ENCODE data around the gene KLHL22. TPM values are rescaled to one million over a fixed set of nuclear protein-coding genes. Genes with fewer than 3 reads are reported as not detected.

KLHL22 gene
- total RNA-seq, 4 donors from 2014 or later = 14.0 to 23.8 (median 20.2) TPM

GRCh38 chr22:20536590-20537324 is 41.2 kb upstream of the KLHL22 start:
- intact Hi-C loops (cut with DNase I; ENCODE audit: low total_unique reads) = no loop called here

GRCh38 chr22:20533879-20534265 is 38.3 kb upstream of the KLHL22 start:
- 30 to 37% methylated on average over 3 of the region's 3 CpGs for WGBS, 2 donors
- DNase-seq (ENCODE audit: low spot score in 2 of 2) = no peak
- H3K4me3 ChIP-seq (ENCODE audit: low read depth, poor library complexity, severe bottlenecking) = no peak overlapping the region
- TF ChIP-seq POLR2A (IDR thresholded peaks at IDR 0.05) = no peak
- no peak for TF ChIP-seq CTCF (IDR thresholded peaks at IDR 0.05)
- intact Hi-C loops (cut with DNase I; ENCODE audit: low total_unique reads) = no loop called here

More at GRCh38 chr22:20536590-20537324, 41.2 kb upstream of the KLHL22 start:
- H3K4me3 ChIP-seq (ENCODE audit: low read depth, poor library complexity, severe bottlenecking) = no peak overlapping the region
- TF ChIP-seq CTCF (IDR thresholded peaks at IDR 0.05) = no peak
- no peak for TF ChIP-seq POLR2A (IDR thresholded peaks at IDR 0.05)
- WGBS, 2 donors = 78 to 80% methylated on average over 11 to 12 of the region's 12 CpGs
- no peak for DNase-seq (ENCODE audit: low spot score in 2 of 2)

- intact Hi-C loops (cut with DNase I; ENCODE audit: low total_unique reads) = no loop called here
- no peak overlapping the region for H3K4me3 ChIP-seq (ENCODE audit: low read depth, poor library complexity, severe bottlenecking)
- no peak for TF ChIP-seq POLR2A (IDR thresholded peaks at IDR 0.05)
- DNase-seq (ENCODE audit: low spot score in 2 of 2) = no peak
- WGBS, 2 donors = 79 to 80% methylated on average over 11 of the region's 11 CpGs
Measured at GRCh38 chr22:20533095-20533878, 37.7 kb upstream of the KLHL22 start.

GRCh38 chr22:20532256-20532993 is 36.8 kb upstream of the KLHL22 start:
- no peak for DNase-seq (ENCODE audit: low spot score in 2 of 2)
- no peak for TF ChIP-seq POLR2A (IDR thresholded peaks at IDR 0.05)
- TF ChIP-seq CTCF (IDR thresholded peaks at IDR 0.05) = no peak
- WGBS, 2 donors = 72 to 74% methylated on average over 7 to 10 of the region's 10 CpGs
- H3K4me3 ChIP-seq (ENCODE audit: low read depth, poor library complexity, severe bottlenecking) = no peak overlapping the region
- intact Hi-C loops (cut with DNase I; ENCODE audit: low total_unique reads) = no loop called here

GRCh38 chr22:20531404-20532201 is 36.0 kb upstream of the KLHL22 start:
- no peak overlapping the region for H3K4me3 ChIP-seq (ENCODE audit: low read depth, poor library complexity, severe bottlenecking)
- peak in 1 of 2 donors; percentile 91 for DNase-seq (ENCODE audit: low spot score in 2 of 2)
- TF ChIP-seq POLR2A (IDR thresholded peaks at IDR 0.05) (no peak), CTCF (IDR thresholded peaks at IDR 0.05) (no peak)
- intact Hi-C loops (cut with DNase I; ENCODE audit: low total_unique reads) = no loop called here
- WGBS, 2 donors = 17% methylated on average over 14 to 15 of the region's 15 CpGs
